K562 (cell line): ENCODE results near the gene MYO1E. TPM values are rescaled to one million over a fixed set of nuclear protein-coding genes. Genes with fewer than 3 reads are reported as not detected.
A peak's percentile ranks its signal among the peaks of the same experiment; 100 is the strongest.

Source experiments
- ATAC-seq: fragments of 200-7000 bp; cut with Tn5 transposase; 3 replicates; pipeline ENCODE4 v1.9.1; 2020; ENCODE audit warnings: moderate library complexity
- BruUV-seq: library from RNA; stranded (reverse); fragments of 400-500 nt; replicated peaks from 2 replicates; lab custom pipeline; 2021; lab: Mats Ljungman, UMichigan
- CTCF ChIA-PET: fragments of 300-600 bp; formaldehyde crosslinking; extraction: SDS; loops from one replicate; lab custom pipeline; 2021; ENCODE audit warnings: low intra/inter-chr PET ratio; lab: Yijun Ruan, JAX
- POLR2A ChIA-PET: fragments of 300-600, 350-650 bp; sonication (Branson Sonifier 250); formaldehyde crosslinking; extraction: SDS; loops from one replicate; lab custom pipeline; 2021; ENCODE audit warnings: antibody characterized with exemption, inconsistent platforms; lab: Yijun Ruan, JAX
- DNase-seq, 4 experiments: peaks; one replicate each; pipeline versions ENCODE4 v3.0.0 to v3.0.0-alpha.2; 2011 to 2018; ENCODE audit warnings: low spot score in 3 of 4, mixed read lengths in 3 of 4; ENCODE audit errors: extremely low read depth in 1 of 4
- FAIRE-seq: peaks from 2 replicates; lab custom pipeline; 2011; peaks lifted over from hg19 to GRCh38; lab: Jason Lieb, UNC
- H2AFZ ChIP-seq: 2 replicates; pipeline ENCODE4 v1.6.0; 2011; ENCODE audit warnings: low read depth, low read length, control low read depth, inconsistent platforms
- H3K27ac ChIP-seq: fragments of 200-600 bp; 3 replicates; pipeline ENCODE4 v1.8.0; 2011; ENCODE audit warnings: low read depth, mild to moderate bottlenecking, control low read depth, inconsistent platforms, low read length, moderate library complexity, mixed read lengths; ENCODE audit errors: extremely low read depth
- H3K27me3 ChIP-seq, 2 experiments: fragments of 300-600 bp in 1 of 2; 2 replicates in 1 of 2; 3 replicates in 1 of 2; pipeline versions ENCODE4 v1.6.0 to v1.8.0; 2011; ENCODE audit warnings: inconsistent platforms in 2 of 2, low read length in 2 of 2, mild to moderate bottlenecking in 1 of 2, mixed read lengths in 1 of 2, moderate library complexity in 1 of 2; ENCODE audit not compliant: control insufficient read depth in 2 of 2, insufficient read depth in 2 of 2
- H3K36me3 ChIP-seq: fragments of 300-600 bp; 3 replicates; pipeline ENCODE4 v1.8.0; 2011; ENCODE audit warnings: mild to moderate bottlenecking, low read length, inconsistent platforms; ENCODE audit not compliant: control insufficient read depth, insufficient read depth
- H3K4me1 ChIP-seq, 2 experiments: fragments of 200-600 bp in 1 of 2; replicated peaks in 1 of 2; 2 replicates in 1 of 2; 3 replicates in 1 of 2; pipeline versions ENCODE4 v1.5.1 to v1.8.0; 2011; ENCODE audit warnings: inconsistent platforms in 2 of 2, low read length in 2 of 2, mild to moderate bottlenecking in 1 of 2, mixed read lengths in 1 of 2, moderate library complexity in 1 of 2; ENCODE audit not compliant: control insufficient read depth in 2 of 2, insufficient read depth in 2 of 2
- H3K4me2 ChIP-seq: 2 replicates; pipeline ENCODE4 v1.6.1; 2011; ENCODE audit warnings: low read length, control low read depth, inconsistent platforms, mixed read lengths; ENCODE audit not compliant: insufficient read depth
- H3K4me3 ChIP-seq: fragments of 200-600 bp; sonication (generic), shearing (Covaris generic); 2 replicates; pipeline ENCODE4 v1.5.1; 2016; ENCODE audit warnings: control low read depth, inconsistent platforms
- H3K79me2 ChIP-seq: fragments of 200-600 bp; 3 replicates; pipeline ENCODE4 v1.8.0; 2011; ENCODE audit warnings: low read length, inconsistent platforms; ENCODE audit not compliant: control insufficient read depth, insufficient read depth
- H3K9ac ChIP-seq, 2 experiments: 2 replicates each; pipeline versions ENCODE4 v1.6.0 to v1.6.1; 2011; ENCODE audit warnings: low read depth in 2 of 2, low read length in 2 of 2, control low read depth in 1 of 2, inconsistent platforms in 1 of 2, mild to moderate bottlenecking in 1 of 2, mixed read lengths in 1 of 2; ENCODE audit not compliant: insufficient read depth in 1 of 2
- H3K9me1 ChIP-seq: one replicate; pipeline ENCODE4 v1.6.0; 2011; ENCODE audit warnings: inconsistent platforms, mild to moderate bottlenecking, low read length, moderate library complexity; ENCODE audit not compliant: control insufficient read depth, insufficient read depth
- H3K9me3 ChIP-seq: replicated peaks from 2 replicates; pipeline ENCODE4 v1.5.1; 2011; ENCODE audit warnings: low read depth, low read length, inconsistent platforms; ENCODE audit not compliant: control insufficient read depth, insufficient read depth
- H4K20me1 ChIP-seq: replicated peaks from 2 replicates; pipeline ENCODE4 v1.6.1; 2011; ENCODE audit warnings: low read length, inconsistent platforms, mixed read lengths; ENCODE audit not compliant: control insufficient read depth, insufficient read depth
- JUN ChIP-seq, 2 experiments: sonication (generic) in 1 of 2; formaldehyde crosslinking in 1 of 2; IDR thresholded peaks; 2 replicates each; pipeline versions ENCODE4 v1.6.1 to v1.8.0; 2012 to 2022; ENCODE audit warnings: borderline replicate concordance in 2 of 2, mild to moderate bottlenecking in 2 of 2, improper control_type of control experiment in 1 of 2, low read depth in 1 of 2, low read length in 1 of 2, missing genetic modification reagents in 1 of 2
- JUND ChIP-seq, 2 experiments: IDR thresholded peaks; 2 replicates in 1 of 2; 3 replicates in 1 of 2; pipeline ENCODE4 v1.6.1; 2011; ENCODE audit warnings: borderline replicate concordance in 2 of 2, low read depth in 2 of 2, low read length in 2 of 2, improper control_type of control experiment in 1 of 2, missing biosample characterization in 1 of 2, missing genetic modification characterization in 1 of 2, missing genetic modification reagents in 1 of 2
- KDM4B ChIP-seq, 2 experiments: fragments of 450-650 bp in 1 of 2; sonication (generic) in 1 of 2; IDR thresholded peaks; 2 replicates each; pipeline ENCODE4 v1.6.1; 2016 to 2017; ENCODE audit warnings: borderline replicate concordance in 2 of 2, antibody characterized with exemption in 1 of 2, low read depth in 1 of 2, mild to moderate bottlenecking in 1 of 2
- ZNF431 ChIP-seq: sonication (generic); formaldehyde crosslinking; IDR thresholded peaks from 2 replicates; pipeline ENCODE4 v1.8.0; 2022; ENCODE audit warnings: mild to moderate bottlenecking, missing genetic modification reagents
- ZNF584 ChIP-seq: fragments of 200-800 bp; sonication (Bioruptor generic); IDR thresholded peaks from 2 replicates; pipeline ENCODE4 v1.6.1; 2016; ENCODE audit warnings: low read depth, mild to moderate bottlenecking, missing genetic modification characterization, missing compliant biosample characterization
- WGBS: fragments of 100-300 bp; shearing (Covaris generic); methylation state at CpG from one replicate; pipeline ENCODE4 v1.1.6; 2016; ENCODE audit warnings: low coverage, mixed read lengths; ENCODE audit not compliant: insufficient coverage; ENCODE audit errors: missing lambda C conversion rate; 5-methylcytosine and 5-hydroxymethylcytosine counted together
- in situ Hi-C: fragments of 300-500 bp; cut with MboI; formaldehyde crosslinking; loops from 4 replicates; pipeline ENCODE4 v1.15.0; 2018; ENCODE audit warnings: inconsistent platforms, mixed read lengths
- intact Hi-C: fragments of 100-400 bp; cut with micrococcal nuclease; formaldehyde crosslinking; loops from 2 replicates; pipeline ENCODE4 v1.14.2; 2022
- polyA plus RNA-seq, 8 experiments: library from polyadenylated mRNA; depleted of rRNA in 4 of 8; stranded (reverse) in 5 of 8; unstranded in 3 of 8; fragments of >200 nt; fragmentation: Nextera tagmentation in 2 of 8; fragmentation: Illumina TruSeq in 1 of 8; extraction: Ambion mirVana in 2 of 8; extraction: Trizol in 1 of 8; gene quantifications; 2 replicates each; pipeline versions ENCODE4 v1.2.1 to v1.2.3, GENCODE V29; 2011 to 2014; ENCODE audit warnings: inconsistent platforms in 1 of 8, missing spikeins in 1 of 8
- total RNA-seq, 7 experiments: library from RNA; depleted of rRNA in 6 of 7; stranded (reverse); fragments of >200 nt in 6 of 7; fragmentation: Illumina TruSeq in 2 of 7; extraction: Trizol in 2 of 7; gene quantifications; 2 replicates each; pipeline versions ENCODE4 v1.2.1 to v1.2.3, GENCODE V29; 2011 to 2021; ENCODE audit warnings: low replicate concordance in 1 of 7
- TF ChIP-seq, protein P1 (sequence below), 2 experiments: fragments of 450-650 bp in 1 of 2; sonication (generic) in 1 of 2; formaldehyde crosslinking in 1 of 2; IDR thresholded peaks in 1 of 2; conservative IDR thresholded peaks in 1 of 2; 2 replicates each; pipeline versions ENCODE4 v1.6.1 to v1.8.1; 2016 to 2023; ENCODE audit warnings: mild to moderate bottlenecking in 2 of 2, moderate library complexity in 2 of 2, inconsistent platforms in 1 of 2, missing genetic modification reagents in 1 of 2

The MYO1E gene
- total and polyA plus RNA-seq, 9 of the 15 experiments (the other 6 are each of a cell fraction or from before 2014, with no cell fraction given): under 0.01 to 0.44 (median 0.01) TPM; not detected in 6

GRCh38 chr15:59168536-59168935, 204.1 kb downstream of the MYO1E start:
- Histone ChIP-seq H3K27me3 (peaks cover 6 to 25% of the 10 kb centered on the region in 2 experiments; a peak in 4 of 5 replicates), H3K4me2 (no peak overlapping the region), H3K9ac (no peak overlapping the region), H3K4me3 (no peak overlapping the region), H3K9me3 (no peaks in the 10 kb centered on the region), H3K9me1 (no peaks in the 10 kb centered on the region), H2AFZ (no peak overlapping the region), H3K79me2 (no peaks in the 10 kb centered on the region), H3K27ac (no peak overlapping the region), H3K36me3 (no peaks in the 10 kb centered on the region), H4K20me1 (no peaks in the 10 kb centered on the region), H3K4me1 (peaks cover 0 to 3% of the 10 kb centered on the region in 2 experiments; a peak in 1 of 5 replicates)
- peak; percentile 10; the same call in 1 of the 2 replicates for TF ChIP-seq JUN (IDR thresholded peaks at IDR 0.05; ENCODE audit: borderline replicate concordance, low read depth, low read length)
- TF ChIP-seq JUN (CRISPR knock-in tag; IDR thresholded peaks at IDR 0.05; ENCODE audit: borderline replicate concordance): no peak
- TF ChIP-seq ZNF584: no peak
- peak; percentile 37; the same call in 1 of the 2 replicates for TF ChIP-seq JUND (IDR thresholded peaks at IDR 0.05; ENCODE audit: borderline replicate concordance, low read depth, low read length)
- TF ChIP-seq JUND (tag; IDR thresholded peaks at IDR 0.05; ENCODE audit: borderline replicate concordance, low read depth, low read length): no peak
- TF ChIP-seq KDM4B (IDR thresholded peaks at IDR 0.05; ENCODE audit: borderline replicate concordance in 2 of 2, low read depth in 1 of 2): no peak
- no peak for TF ChIP-seq ZNF431 (CRISPR knock-in tag)
- TF ChIP-seq, protein P1, sequence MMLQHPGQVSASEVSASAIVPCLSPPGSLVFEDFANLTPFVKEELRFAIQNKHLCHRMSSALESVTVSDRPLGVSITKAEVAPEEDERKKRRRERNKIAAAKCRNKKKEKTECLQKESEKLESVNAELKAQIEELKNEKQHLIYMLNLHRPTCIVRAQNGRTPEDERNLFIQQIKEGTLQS (IDR thresholded peaks at IDR 0.05): peak; percentile 46; the same call in 1 of the 2 replicates
- TF ChIP-seq, protein P1 (CRISPR knock-in tag; conservative IDR thresholded peaks at IDR 0.05): no peak
- no TSS peak for BruUV-seq
- 20% methylated on average over 7 of the region's 7 CpGs for WGBS
- DNase-seq (peak in 1 of 4 experiments; percentile 7), FAIRE-seq (no peak), ATAC-seq (no peak)
- intact Hi-C loops: no loop called here
- in situ Hi-C loops: no loop called here
- ChIA-PET CTCF (no interaction called here), POLR2A (interaction anchor here (0.7 kb wide), 1 partner anchor 12 kb away, joined by 3 read pairs; no protein-coding TSS in a partner anchor)
